ENCODE data around the gene EMILIN1. TPM values are rescaled to one million over a fixed set of nuclear protein-coding genes. Genes with fewer than 3 reads are reported as not detected.

Gene EMILIN1
- total and polyA plus RNA-seq, 2 of the 4 experiments (the other 2 are of a cell fraction), result 26.5 to 95.6 TPM

- Histone ChIP-seq H2BK5ac (ENCODE audit: low read depth, low read length, poor library complexity, severe bottlenecking) (no peak overlapping the region), H3K4me2 (ENCODE audit: low read depth, low read length) (no peak overlapping the region), H3K18ac (ENCODE audit: low read depth, low read length) (no peak overlapping the region), H4K5ac (ENCODE audit: low read depth, low read length) (no peak overlapping the region), H3K4me1 (ENCODE audit: control insufficient read depth, insufficient read depth, low read length) (peaks cover 4% of the 10 kb centered on the region; the same call in 1 of the 2 replicates), H3K4me3 (ENCODE audit: insufficient read depth, low read depth, low read length) (no peak overlapping the region), H2AK9ac (replicated peaks; ENCODE audit: low read depth, low read length, poor library complexity) (no peak overlapping the region), H2BK15ac (ENCODE audit: low read depth, low read length) (no peak overlapping the region), H2BK20ac (ENCODE audit: low read depth, low read length) (no peak overlapping the region), H3K56ac (ENCODE audit: extremely low read depth, insufficient read depth, low read length) (no peak overlapping the region), H3K27me3 (ENCODE audit: control insufficient read depth, insufficient read depth, low read length) (no peaks in the 10 kb centered on the region), H3K4ac (ENCODE audit: low read depth, low read length) (no peak overlapping the region), H4K91ac (ENCODE audit: insufficient read depth, low read depth, low read length) (no peak overlapping the region), H3K9me3 (ENCODE audit: control insufficient read depth, insufficient read depth, low read length) (no peaks in the 10 kb centered on the region), H4K20me1 (ENCODE audit: insufficient read depth, low read length) (peaks cover 13% of the 10 kb centered on the region), H3K9me1 (ENCODE audit: insufficient read depth, low read length) (peaks cover 13% of the 10 kb centered on the region), H2BK120ac (ENCODE audit: low read depth, low read length) (no peak overlapping the region), H2AK5ac (ENCODE audit: low read depth, low read length) (no peak overlapping the region), H2AFZ (replicated peaks; ENCODE audit: low read length, poor library complexity) (no peak overlapping the region), H3K79me1 (ENCODE audit: low read depth in 1 of 2, low read length in 2 of 2) (peaks cover 0 to 27% of the 10 kb centered on the region in 2 experiments; a peak in 2 of 4 replicates), H3K36me3 (ENCODE audit: control insufficient read depth, insufficient read depth, low read length) (peaks cover 38% of the 10 kb centered on the region), H3K27ac (ENCODE audit: insufficient read depth, low read length) (no peak overlapping the region), H4K8ac (ENCODE audit: low read depth in 2 of 2, low read length in 2 of 2) (no peak overlapping the region), H3K14ac (replicated peaks; ENCODE audit: low read depth, low read length) (no peak overlapping the region), H3K23ac (ENCODE audit: low read depth, low read length) (no peak overlapping the region), H3K9ac (ENCODE audit: low read depth, low read length) (no peak overlapping the region)
- no peak for ATAC-seq (ENCODE audit: low read depth)
- TF ChIP-seq MAZ (IDR thresholded peaks at IDR 0.05; ENCODE audit: borderline replicate concordance, low read depth, low read length), result no peak
- TF ChIP-seq, protein P1, sequence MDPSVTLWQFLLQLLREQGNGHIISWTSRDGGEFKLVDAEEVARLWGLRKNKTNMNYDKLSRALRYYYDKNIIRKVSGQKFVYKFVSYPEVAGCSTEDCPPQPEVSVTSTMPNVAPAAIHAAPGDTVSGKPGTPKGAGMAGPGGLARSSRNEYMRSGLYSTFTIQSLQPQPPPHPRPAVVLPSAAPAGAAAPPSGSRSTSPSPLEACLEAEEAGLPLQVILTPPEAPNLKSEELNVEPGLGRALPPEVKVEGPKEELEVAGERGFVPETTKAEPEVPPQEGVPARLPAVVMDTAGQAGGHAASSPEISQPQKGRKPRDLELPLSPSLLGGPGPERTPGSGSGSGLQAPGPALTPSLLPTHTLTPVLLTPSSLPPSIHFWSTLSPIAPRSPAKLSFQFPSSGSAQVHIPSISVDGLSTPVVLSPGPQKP (IDR thresholded peaks at IDR 0.05; ENCODE audit: borderline replicate concordance, low read depth, low read length), result no peak
- TF ChIP-seq RCOR1 (IDR thresholded peaks at IDR 0.05; ENCODE audit: insufficient replicate concordance, low read length), result no peak
- TF ChIP-seq CTCF (conservative IDR thresholded peaks at IDR 0.05; ENCODE audit: low read depth, low read length), result no peak
- TF ChIP-seq CEBPB (IDR thresholded peaks at IDR 0.05; ENCODE audit: low read depth, low read length), result no peak
- no peak for TF ChIP-seq FOS (IDR thresholded peaks at IDR 0.05; ENCODE audit: low read depth, low read length)
- no peak for TF ChIP-seq POLR2A (IDR thresholded peaks at IDR 0.05; ENCODE audit: low read depth, low read length)
- no peak for TF ChIP-seq RAD21 (IDR thresholded peaks at IDR 0.05; ENCODE audit: low read length)
- no peak for TF ChIP-seq SMC3 (IDR thresholded peaks at IDR 0.05; ENCODE audit: low read depth, low read length)
- dilution Hi-C loops (cut with HindIII; ENCODE audit: low sequenced_read_pairs, unreplicated experiment) (no loop called here), in situ Hi-C loops (cut with MboI; ENCODE audit: low sequenced_read_pairs) (no loop called here), intact Hi-C loops (cut with micrococcal nuclease) (no loop called here)
- BruUV-seq (replicated peaks), result no TSS peak
- POLR2A ChIA-PET (ENCODE audit: unreplicated experiment), result no interaction called here
- DNase-seq, result no peak
- 100% methylated on average over 5 of the region's 11 CpGs; no CpG with 5 or more reads in 1 of the 2 experiments for WGBS, 2 experiments (ENCODE audit: extremely low coverage in 2 of 2, insufficient read length in 1 of 2)
- CTCF ChIA-PET, result no interaction called here
Measured at GRCh38 chr2:27054721-27055120, 23.7 kb upstream of the EMILIN1 start.

All from IMR-90 (cell line).